K562 (cell line): ENCODE measurements around the gene SNX10. TPM values are rescaled to one million over a fixed set of nuclear protein-coding genes. Genes with fewer than 3 reads are reported as not detected.

Experiments used
- ATAC-seq: fragments of 200-7000 bp; cut with Tn5 transposase; 3 replicates; pipeline ENCODE4 v1.9.1; 2020; ENCODE audit warnings: moderate library complexity
- BruUV-seq: library from RNA; stranded (reverse); fragments of 400-500 nt; replicated peaks from 2 replicates; lab custom pipeline; 2021; lab: Mats Ljungman, UMichigan
- CTCF ChIA-PET: fragments of 300-600 bp; formaldehyde crosslinking; extraction: SDS; loops from one replicate; lab custom pipeline; 2021; ENCODE audit warnings: low intra/inter-chr PET ratio; lab: Yijun Ruan, JAX
- POLR2A ChIA-PET: fragments of 300-600, 350-650 bp; sonication (Branson Sonifier 250); formaldehyde crosslinking; extraction: SDS; loops from one replicate; lab custom pipeline; 2021; ENCODE audit warnings: antibody characterized with exemption, inconsistent platforms; lab: Yijun Ruan, JAX
- DNase-seq, 4 experiments: peaks; one replicate each; pipeline versions ENCODE4 v3.0.0 to v3.0.0-alpha.2; 2011 to 2018; ENCODE audit warnings: low spot score in 3 of 4, mixed read lengths in 3 of 4; ENCODE audit errors: extremely low read depth in 1 of 4
- FAIRE-seq: peaks from 2 replicates; lab custom pipeline; 2011; peaks lifted over from hg19 to GRCh38; lab: Jason Lieb, UNC
- H2AFZ ChIP-seq: 2 replicates; pipeline ENCODE4 v1.6.0; 2011; ENCODE audit warnings: low read depth, low read length, control low read depth, inconsistent platforms
- H3K27ac ChIP-seq: fragments of 200-600 bp; 3 replicates; pipeline ENCODE4 v1.8.0; 2011; ENCODE audit warnings: low read depth, mild to moderate bottlenecking, control low read depth, inconsistent platforms, low read length, moderate library complexity, mixed read lengths; ENCODE audit errors: extremely low read depth
- H3K27me3 ChIP-seq, 2 experiments: fragments of 300-600 bp in 1 of 2; 2 replicates in 1 of 2; 3 replicates in 1 of 2; pipeline versions ENCODE4 v1.6.0 to v1.8.0; 2011; ENCODE audit warnings: inconsistent platforms in 2 of 2, low read length in 2 of 2, mild to moderate bottlenecking in 1 of 2, mixed read lengths in 1 of 2, moderate library complexity in 1 of 2; ENCODE audit not compliant: control insufficient read depth in 2 of 2, insufficient read depth in 2 of 2
- H3K36me3 ChIP-seq: fragments of 300-600 bp; 3 replicates; pipeline ENCODE4 v1.8.0; 2011; ENCODE audit warnings: mild to moderate bottlenecking, low read length, inconsistent platforms; ENCODE audit not compliant: control insufficient read depth, insufficient read depth
- H3K4me1 ChIP-seq, 2 experiments: fragments of 200-600 bp in 1 of 2; replicated peaks in 1 of 2; 2 replicates in 1 of 2; 3 replicates in 1 of 2; pipeline versions ENCODE4 v1.5.1 to v1.8.0; 2011; ENCODE audit warnings: inconsistent platforms in 2 of 2, low read length in 2 of 2, mild to moderate bottlenecking in 1 of 2, mixed read lengths in 1 of 2, moderate library complexity in 1 of 2; ENCODE audit not compliant: control insufficient read depth in 2 of 2, insufficient read depth in 2 of 2
- H3K4me2 ChIP-seq: 2 replicates; pipeline ENCODE4 v1.6.1; 2011; ENCODE audit warnings: low read length, control low read depth, inconsistent platforms, mixed read lengths; ENCODE audit not compliant: insufficient read depth
- H3K4me3 ChIP-seq: fragments of 200-600 bp; sonication (generic), shearing (Covaris generic); 2 replicates; pipeline ENCODE4 v1.5.1; 2016; ENCODE audit warnings: control low read depth, inconsistent platforms
- H3K79me2 ChIP-seq: fragments of 200-600 bp; 3 replicates; pipeline ENCODE4 v1.8.0; 2011; ENCODE audit warnings: low read length, inconsistent platforms; ENCODE audit not compliant: control insufficient read depth, insufficient read depth
- H3K9ac ChIP-seq, 2 experiments: 2 replicates each; pipeline versions ENCODE4 v1.6.0 to v1.6.1; 2011; ENCODE audit warnings: low read depth in 2 of 2, low read length in 2 of 2, control low read depth in 1 of 2, inconsistent platforms in 1 of 2, mild to moderate bottlenecking in 1 of 2, mixed read lengths in 1 of 2; ENCODE audit not compliant: insufficient read depth in 1 of 2
- H3K9me1 ChIP-seq: one replicate; pipeline ENCODE4 v1.6.0; 2011; ENCODE audit warnings: inconsistent platforms, mild to moderate bottlenecking, low read length, moderate library complexity; ENCODE audit not compliant: control insufficient read depth, insufficient read depth
- H3K9me3 ChIP-seq: replicated peaks from 2 replicates; pipeline ENCODE4 v1.5.1; 2011; ENCODE audit warnings: low read depth, low read length, inconsistent platforms; ENCODE audit not compliant: control insufficient read depth, insufficient read depth
- H4K20me1 ChIP-seq: replicated peaks from 2 replicates; pipeline ENCODE4 v1.6.1; 2011; ENCODE audit warnings: low read length, inconsistent platforms, mixed read lengths; ENCODE audit not compliant: control insufficient read depth, insufficient read depth
- BRD4 ChIP-seq: fragments of 200-600 bp; sonication (generic); IDR thresholded peaks from 2 replicates; pipeline ENCODE4 v1.6.1; 2017; ENCODE audit warnings: inconsistent platforms
- CBX2 ChIP-seq: fragments of 200-600 bp; sonication (generic); IDR thresholded peaks from one replicate; pipeline ENCODE4 v1.6.1; 2012; ENCODE audit warnings: mild to moderate bottlenecking, low read length, inconsistent platforms; ENCODE audit not compliant: insufficient read depth, poor library complexity, severe bottlenecking
- CREB1 ChIP-seq, 2 experiments: sonication (generic) in 1 of 2; formaldehyde crosslinking in 1 of 2; IDR thresholded peaks; 2 replicates each; pipeline versions ENCODE4 v1.6.1 to v1.8.0; 2012 to 2022; ENCODE audit warnings: inconsistent platforms in 1 of 2, mild to moderate bottlenecking in 1 of 2, missing genetic modification reagents in 1 of 2, moderate library complexity in 1 of 2
- FOXA3 ChIP-seq, 2 experiments: fragments of 450-650 bp in 1 of 2; sonication (generic) in 1 of 2; formaldehyde crosslinking; IDR thresholded peaks in 1 of 2; conservative IDR thresholded peaks in 1 of 2; 2 replicates each; pipeline versions ENCODE4 v1.4.0 to v1.8.0; 2020 to 2022; ENCODE audit warnings: mild to moderate bottlenecking in 2 of 2, missing genetic modification reagents in 1 of 2
- HMG20B ChIP-seq: fragments of 250-450 bp; sonication (Bioruptor Pico); IDR thresholded peaks from 2 replicates; pipeline ENCODE4 v1.5.0; 2021; ENCODE audit warnings: mild to moderate bottlenecking
- IFI16 ChIP-seq: fragments of 250-450 bp; sonication (Bioruptor Pico); IDR thresholded peaks from 2 replicates; pipeline ENCODE4 v2.1.2; 2022; ENCODE audit warnings: mild to moderate bottlenecking, inconsistent platforms
- MYNN ChIP-seq, 2 experiments: sonication (generic); formaldehyde crosslinking in 1 of 2; IDR thresholded peaks; 2 replicates each; pipeline versions ENCODE4 v1.5.0 to v1.6.1; 2016 to 2020; ENCODE audit warnings: antibody characterized with exemption in 1 of 2, missing genetic modification reagents in 1 of 2
- NFE2L1 ChIP-seq: fragments of 450-650 bp; IDR thresholded peaks from 2 replicates; pipeline ENCODE4 v1.6.1; 2016; ENCODE audit warnings: missing genetic modification characterization, low read depth, mild to moderate bottlenecking, missing compliant biosample characterization, moderate library complexity, borderline replicate concordance
- PHF21A ChIP-seq: fragments of 450-650 bp; IDR thresholded peaks from 2 replicates; pipeline ENCODE4 v1.6.1; 2017; ENCODE audit warnings: low read depth, borderline replicate concordance
- PML ChIP-seq: IDR thresholded peaks from 2 replicates; pipeline ENCODE4 v1.6.1; 2012; ENCODE audit warnings: low read length, inconsistent platforms
- POLR2A ChIP-seq: fragments of 450-650 bp; conservative IDR thresholded peaks from 2 replicates; pipeline ENCODE4 v1.6.1; 2016
- RCOR1 ChIP-seq, 2 experiments: IDR thresholded peaks; 2 replicates each; pipeline ENCODE4 v1.6.1; 2012; ENCODE audit warnings: low read depth in 2 of 2, low read length in 2 of 2, borderline replicate concordance in 1 of 2, improper control_type of control experiment in 1 of 2
- RFX5 ChIP-seq: IDR thresholded peaks from 2 replicates; pipeline ENCODE4 v1.6.1; 2011; ENCODE audit warnings: low read depth, mild to moderate bottlenecking, improper control_type of control experiment, low read length
- TCF3 ChIP-seq: sonication (generic); formaldehyde crosslinking; IDR thresholded peaks from 2 replicates; pipeline ENCODE4 v1.4.0; 2020; ENCODE audit warnings: mild to moderate bottlenecking, missing genetic modification reagents
- TEAD1 ChIP-seq, 2 experiments: fragments of 450-650 bp in 1 of 2; sonication (generic) in 1 of 2; formaldehyde crosslinking; IDR thresholded peaks; 2 replicates each; pipeline versions ENCODE4 v1.4.0 to v1.8.0; 2020 to 2022; ENCODE audit warnings: mild to moderate bottlenecking in 2 of 2, missing genetic modification reagents in 1 of 2
- ZBTB9 ChIP-seq: fragments of 450-650 bp; formaldehyde crosslinking; IDR thresholded peaks from 2 replicates; pipeline ENCODE4 v1.4.0; 2020; ENCODE audit warnings: mild to moderate bottlenecking, moderate library complexity
- ZKSCAN1 ChIP-seq: fragments of 150-350 bp; IDR thresholded peaks from 2 replicates; pipeline ENCODE4 v1.6.1; 2016; ENCODE audit warnings: low read depth, low read length
- ZNF3 ChIP-seq: fragments of 250-450 bp; sonication (Bioruptor Pico); IDR thresholded peaks from 2 replicates; pipeline ENCODE4 v1.5.0; 2021; ENCODE audit warnings: mild to moderate bottlenecking, moderate library complexity
- ZNF76 ChIP-seq: fragments of 250-450 bp; sonication (Bioruptor Pico); IDR thresholded peaks from 2 replicates; pipeline ENCODE4 v1.4.0; 2020; ENCODE audit warnings: mild to moderate bottlenecking, moderate library complexity, borderline replicate concordance
- WGBS: fragments of 100-300 bp; shearing (Covaris generic); methylation state at CpG from one replicate; pipeline ENCODE4 v1.1.6; 2016; ENCODE audit warnings: low coverage, mixed read lengths; ENCODE audit not compliant: insufficient coverage; ENCODE audit errors: missing lambda C conversion rate; 5-methylcytosine and 5-hydroxymethylcytosine counted together
- in situ Hi-C: fragments of 300-500 bp; cut with MboI; formaldehyde crosslinking; loops from 4 replicates; pipeline ENCODE4 v1.15.0; 2018; ENCODE audit warnings: inconsistent platforms, mixed read lengths
- intact Hi-C: fragments of 100-400 bp; cut with micrococcal nuclease; formaldehyde crosslinking; loops from 2 replicates; pipeline ENCODE4 v1.14.2; 2022
- polyA plus RNA-seq, 8 experiments: library from polyadenylated mRNA; depleted of rRNA in 4 of 8; stranded (reverse) in 5 of 8; unstranded in 3 of 8; fragments of >200 nt; fragmentation: Nextera tagmentation in 2 of 8; fragmentation: Illumina TruSeq in 1 of 8; extraction: Ambion mirVana in 2 of 8; extraction: Trizol in 1 of 8; gene quantifications; 2 replicates each; pipeline versions ENCODE4 v1.2.1 to v1.2.3, GENCODE V29; 2011 to 2014; ENCODE audit warnings: inconsistent platforms in 1 of 8, missing spikeins in 1 of 8
- total RNA-seq, 7 experiments: library from RNA; depleted of rRNA in 6 of 7; stranded (reverse); fragments of >200 nt in 6 of 7; fragmentation: Illumina TruSeq in 2 of 7; extraction: Trizol in 2 of 7; gene quantifications; 2 replicates each; pipeline versions ENCODE4 v1.2.1 to v1.2.3, GENCODE V29; 2011 to 2021; ENCODE audit warnings: low replicate concordance in 1 of 7

Gene SNX10
- total and polyA plus RNA-seq, 9 of the 15 experiments (the other 6 are each of a cell fraction or from before 2014, with no cell fraction given), result 6.9 to 16.5 (median 11.5) TPM

GRCh38 chr7:26419198-26419597 lies 127.5 kb downstream of the SNX10 start (continued):
- TF ChIP-seq MYNN (IDR thresholded peaks at IDR 0.05) (no peak), MYNN (CRISPR knock-in tag; IDR thresholded peaks at IDR 0.05) (no peak), IFI16 (CRISPR knock-in tag) (no peak)
- TF ChIP-seq, all 486 proteins: peak for 8

GRCh38 chr7:26420422-26421019 lies 128.9 kb downstream of the SNX10 start:
- Histone ChIP-seq H3K4me1 (peaks cover 10 to 45% of the 10 kb centered on the region in 2 experiments), H3K79me2 (no peaks in the 10 kb centered on the region), H3K9me1 (no peaks in the 10 kb centered on the region), H4K20me1 (no peaks in the 10 kb centered on the region), H3K27ac (no peak overlapping the region), H3K9me3 (no peaks in the 10 kb centered on the region), H3K36me3 (no peaks in the 10 kb centered on the region), H3K4me2 (no peak overlapping the region), H3K9ac (no peak overlapping the region), H3K27me3 (no peaks in the 10 kb centered on the region), H2AFZ (peak overlapping the region; percentile 83), H3K4me3 (no peak overlapping the region)
- in situ Hi-C loops (no loop called here), intact Hi-C loops (no loop called here)
- no peak for FAIRE-seq
- ChIA-PET CTCF (no interaction called here), POLR2A (interaction anchor here (1.0 to 3.9 kb wide), 4 partner anchors 10 to 15 kb away, joined by 3 to 18 read pairs (median 4); no protein-coding TSS in a partner anchor)
- DNase-seq, result no peak
- no TSS peak for BruUV-seq
- 23% methylated on average over 5 of the region's 5 CpGs for WGBS
- no peak for ATAC-seq
- TF ChIP-seq FOXA3 (CRISPR knock-in tag; conservative IDR thresholded peaks at IDR 0.05 in 1 of 2, IDR thresholded peaks at IDR 0.05 in 1 of 2) (peak in 1 of 2 experiments; percentile 75; a peak in 2 of 4 replicates), ZBTB9 (CRISPR knock-in tag) (no peak), PHF21A (no peak), ZNF3 (no peak), CBX2 (no peak), ZKSCAN1 (no peak), TEAD1 (CRISPR knock-in tag; IDR thresholded peaks at IDR 0.05) (no peak), HMG20B (CRISPR knock-in tag) (no peak), ZNF76 (CRISPR knock-in tag) (no peak), BRD4 (no peak), NFE2L1 (tag) (no peak), PML (no peak), CREB1 (IDR thresholded peaks at IDR 0.05) (no peak), CREB1 (CRISPR knock-in tag; IDR thresholded peaks at IDR 0.05) (no peak), TCF3 (peak; percentile 30; the same call in 1 of the 2 replicates), POLR2A (peak; percentile 66), RFX5 (no peak), RCOR1 (IDR thresholded peaks at IDR 0.05; ENCODE audit: borderline replicate concordance in 1 of 2, low read depth in 2 of 2, low read length in 2 of 2) (0 out of 4 replicates have a peak, but pooled peaks of 1 of the 2 experiments have one; percentile 7)
